HCT116 (cell line): Measurements from ENCODE around the gene SMTNL2. TPM values are rescaled to one million over a fixed set of nuclear protein-coding genes. Genes with fewer than 3 reads are reported as not detected.

Experiments used
- ATAC-seq: fragments of 200-7000 bp; cut with Tn5 transposase; 2 replicates; pipeline ENCODE4 v1.9.1; 2020; ENCODE audit warnings: mild to moderate bottlenecking, moderate library complexity
- BruUV-seq: library from RNA; stranded (reverse); fragments of 400-500 nt; replicated peaks from 2 replicates; lab custom pipeline; 2021; lab: Mats Ljungman, UMichigan
- CTCF ChIA-PET: fragments of 300-600 bp; sonication (Branson Sonifier 250); formaldehyde crosslinking; loops from one replicate; lab custom pipeline; 2021; ENCODE audit warnings: antibody characterized with exemption; lab: Charles Lee
- POLR2A ChIA-PET: fragments of 300-600, 350-600 bp; sonication (Branson Sonifier 250); formaldehyde crosslinking; loops from one replicate; lab custom pipeline; 2021; ENCODE audit warnings: antibody characterized with exemption; lab: Charles Lee
- RAD21 ChIA-PET, 2 experiments: fragments of 300-600 bp; sonication (Branson Sonifier 250); formaldehyde crosslinking; loops; one replicate each; lab custom pipeline; 2023; ENCODE audit warnings: low total read pairs in 2 of 2; ENCODE audit not compliant: uncharacterized antibody in 2 of 2, unreplicated experiment in 2 of 2, low non-redundant PET in 1 of 2; lab: Charles Lee
- DNase-seq: peaks from one replicate; pipeline ENCODE4 v3.0.0-alpha.2; 2010; ENCODE audit warnings: low read depth, low spot score
- H2AFZ ChIP-seq: fragments of 200-600 bp; shearing (Covaris generic), sonication (generic); 2 replicates; pipeline ENCODE4 v1.6.1; 2017; ENCODE audit warnings: low read depth, mixed run types, mixed read lengths, antibody characterized with exemption, low read length; ENCODE audit not compliant: poor library complexity, severe bottlenecking
- H3K27ac ChIP-seq: 2 replicates; pipeline ENCODE4 v1.5.1; 2012; ENCODE audit warnings: low read depth, low read length
- H3K27me3 ChIP-seq: fragments of 200-600 bp; sonication (generic); 2 replicates; pipeline ENCODE4 v1.6.1; 2016; ENCODE audit warnings: mixed run types, low read length, mixed read lengths; ENCODE audit not compliant: insufficient read depth
- H3K36me3 ChIP-seq, 2 experiments: fragments of 200-500 bp in 1 of 2; fragments of 200-600 bp in 1 of 2; sonication (Bioruptor generic) in 1 of 2; sonication (generic) in 1 of 2; 2 replicates each; pipeline versions ENCODE4 v1.5.1 to v1.6.1; 2014 to 2016; ENCODE audit warnings: low read length in 2 of 2, inconsistent platforms in 1 of 2, mixed read lengths in 1 of 2, mixed run types in 1 of 2; ENCODE audit not compliant: insufficient read depth in 2 of 2, control insufficient read depth in 1 of 2
- H3K4me1 ChIP-seq, 2 experiments: fragments of 200-600 bp in 1 of 2; sonication (generic) in 1 of 2; 2 replicates each; pipeline versions ENCODE4 v1.5.1 to v1.6.1; 2012 to 2017; ENCODE audit warnings: low read length in 2 of 2, inconsistent platforms in 1 of 2, mild to moderate bottlenecking in 1 of 2, mixed read lengths in 1 of 2, mixed run types in 1 of 2, moderate library complexity in 1 of 2; ENCODE audit not compliant: insufficient read depth in 2 of 2, control insufficient read depth in 1 of 2
- H3K4me2 ChIP-seq: fragments of 200-600 bp; sonication (generic); 2 replicates; pipeline ENCODE4 v1.6.1; 2017; ENCODE audit warnings: mixed run types, low read length, mixed read lengths
- H3K4me3 ChIP-seq, 2 experiments: fragments of 200-600 bp in 1 of 2; sonication (generic) in 1 of 2; replicated peaks in 1 of 2; 2 replicates each; pipeline ENCODE4 v1.5.1; 2011 to 2016; ENCODE audit warnings: low read length in 2 of 2, control low read depth in 1 of 2, low read depth in 1 of 2, mild to moderate bottlenecking in 1 of 2, mixed read lengths in 1 of 2, mixed run types in 1 of 2
- H3K79me2 ChIP-seq: fragments of 200-600 bp; sonication (generic); 2 replicates; pipeline ENCODE4 v1.6.1; 2017; ENCODE audit warnings: mild to moderate bottlenecking, mixed run types, low read length, moderate library complexity, mixed read lengths; ENCODE audit not compliant: insufficient read depth
- H3K9ac ChIP-seq: fragments of 200-600 bp; sonication (generic); 2 replicates; pipeline ENCODE4 v1.6.1; 2016; ENCODE audit warnings: low read length, mixed read lengths
- H3K9me2 ChIP-seq: fragments of 200-600 bp; sonication (generic), shearing (Covaris generic); 2 replicates; pipeline ENCODE4 v1.6.1; 2017; ENCODE audit warnings: mixed run types, mild to moderate bottlenecking, moderate library complexity; ENCODE audit not compliant: insufficient read depth
- H3K9me3 ChIP-seq, 2 experiments: fragments of 200-500 bp in 1 of 2; fragments of 200-600 bp in 1 of 2; sonication (Bioruptor generic) in 1 of 2; sonication (generic) in 1 of 2; 2 replicates each; pipeline ENCODE4 v1.6.1; 2014 to 2017; ENCODE audit warnings: low read length in 2 of 2, mixed read lengths in 2 of 2, inconsistent platforms in 1 of 2, low read depth in 1 of 2, mild to moderate bottlenecking in 1 of 2, mixed run types in 1 of 2, moderate library complexity in 1 of 2; ENCODE audit not compliant: control insufficient read depth in 1 of 2, insufficient read depth in 1 of 2
- H4K20me1 ChIP-seq: fragments of 200-600 bp; sonication (generic), shearing (Covaris generic); 2 replicates; pipeline ENCODE4 v1.6.1; 2017; ENCODE audit warnings: mixed run types, mild to moderate bottlenecking, moderate library complexity; ENCODE audit not compliant: insufficient read depth
- EZH2 ChIP-seq: fragments of 200-600 bp; sonication (generic); IDR thresholded peaks from 2 replicates; pipeline ENCODE4 v1.6.1; 2017; ENCODE audit warnings: antibody characterized with exemption, mixed run types
- EZH2phosphoT487 ChIP-seq: fragments of 200-600 bp; IDR thresholded peaks from 2 replicates; pipeline ENCODE4 v1.6.1; 2018; ENCODE audit warnings: antibody characterized with exemption, borderline replicate concordance
- POLR2A ChIP-seq: IDR thresholded peaks from 2 replicates; pipeline ENCODE4 v1.7.0; 2011; ENCODE audit warnings: borderline replicate concordance; ENCODE audit not compliant: insufficient read depth, insufficient read length; ENCODE audit errors: extremely low read depth
- POLR2AphosphoS5 ChIP-seq: IDR thresholded peaks from 2 replicates; pipeline ENCODE4 v1.6.1; 2011; ENCODE audit warnings: mild to moderate bottlenecking, low read depth, low read length, moderate library complexity
- intact Hi-C: fragments of 100-400 bp; cut with micrococcal nuclease; formaldehyde crosslinking; loops from 2 replicates; pipeline ENCODE4 v1.10.0; 2022
- total RNA-seq: library from RNA; stranded (reverse); gene quantifications from one replicate; pipeline ENCODE4 v1.2.1, GENCODE V29; 2021; ENCODE audit not compliant: unreplicated experiment
- TF ChIP-seq, protein P1 (sequence below): IDR thresholded peaks from 2 replicates; pipeline ENCODE4 v1.6.1; 2012; ENCODE audit warnings: low read depth

Gene SMTNL2
- total RNA-seq, 1 experiment from 2014 or later, result 2.3 TPM

DNA sequence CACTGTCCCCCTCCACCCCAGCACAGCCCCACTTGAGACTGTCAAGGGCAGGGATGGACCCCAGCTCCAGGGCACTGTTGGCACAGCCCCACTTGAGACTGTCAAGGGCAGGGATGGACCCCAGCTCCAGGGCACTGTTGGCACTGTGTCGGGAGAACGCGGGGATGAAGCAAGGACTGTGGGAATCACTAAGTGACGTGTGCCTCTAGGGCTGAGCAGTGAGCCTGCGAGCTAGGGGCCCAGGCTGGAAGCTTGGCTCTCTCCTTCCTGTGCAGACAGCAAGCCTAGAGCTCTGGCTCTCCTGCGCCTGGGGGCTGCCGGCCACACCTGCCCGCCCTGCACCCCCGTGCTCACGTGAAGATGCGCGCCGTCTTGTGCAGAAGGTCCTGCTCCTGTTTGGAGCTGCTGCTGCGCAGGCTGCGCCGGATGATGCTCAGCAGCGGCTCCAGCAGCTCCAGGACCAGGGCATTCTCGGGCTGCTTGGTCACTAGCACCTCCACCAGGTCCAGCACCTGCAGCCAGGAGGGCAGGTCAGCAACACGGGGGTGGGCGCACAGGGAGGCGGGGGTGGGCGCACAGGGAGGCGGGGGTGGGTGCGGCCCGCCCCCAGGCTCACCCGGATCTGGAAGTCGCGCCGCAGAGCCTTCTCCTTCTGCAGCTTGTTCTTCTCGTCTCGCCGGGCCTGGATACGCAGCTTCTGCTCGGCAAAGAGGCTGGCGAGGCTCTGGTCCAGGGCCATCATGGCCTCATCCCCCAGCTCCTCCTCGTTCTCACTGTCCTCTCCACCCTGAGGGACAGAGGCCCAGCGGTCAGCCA is 40.0 kb upstream of the SMTNL2 start:
- no peaks in the 10 kb centered on the region for H3K27me3 ChIP-seq
- H3K4me1 ChIP-seq, result no peaks in the 10 kb centered on the region
- H3K36me3 ChIP-seq, result peaks cover 37 to 72% of the 10 kb centered on the region in 2 experiments; a peak in 3 of 4 replicates
- intact Hi-C loops, result no loop called here
- no peak overlapping the region for H3K4me2 ChIP-seq
- H4K20me1 ChIP-seq, result peaks cover 3% of the 10 kb centered on the region; the same call in 1 of the 2 replicates
- CTCF ChIA-PET, result no interaction called here
- TF ChIP-seq EZH2phosphoT487, result no peak
- TF ChIP-seq POLR2AphosphoS5, result no peak
- TF ChIP-seq, protein P1, sequence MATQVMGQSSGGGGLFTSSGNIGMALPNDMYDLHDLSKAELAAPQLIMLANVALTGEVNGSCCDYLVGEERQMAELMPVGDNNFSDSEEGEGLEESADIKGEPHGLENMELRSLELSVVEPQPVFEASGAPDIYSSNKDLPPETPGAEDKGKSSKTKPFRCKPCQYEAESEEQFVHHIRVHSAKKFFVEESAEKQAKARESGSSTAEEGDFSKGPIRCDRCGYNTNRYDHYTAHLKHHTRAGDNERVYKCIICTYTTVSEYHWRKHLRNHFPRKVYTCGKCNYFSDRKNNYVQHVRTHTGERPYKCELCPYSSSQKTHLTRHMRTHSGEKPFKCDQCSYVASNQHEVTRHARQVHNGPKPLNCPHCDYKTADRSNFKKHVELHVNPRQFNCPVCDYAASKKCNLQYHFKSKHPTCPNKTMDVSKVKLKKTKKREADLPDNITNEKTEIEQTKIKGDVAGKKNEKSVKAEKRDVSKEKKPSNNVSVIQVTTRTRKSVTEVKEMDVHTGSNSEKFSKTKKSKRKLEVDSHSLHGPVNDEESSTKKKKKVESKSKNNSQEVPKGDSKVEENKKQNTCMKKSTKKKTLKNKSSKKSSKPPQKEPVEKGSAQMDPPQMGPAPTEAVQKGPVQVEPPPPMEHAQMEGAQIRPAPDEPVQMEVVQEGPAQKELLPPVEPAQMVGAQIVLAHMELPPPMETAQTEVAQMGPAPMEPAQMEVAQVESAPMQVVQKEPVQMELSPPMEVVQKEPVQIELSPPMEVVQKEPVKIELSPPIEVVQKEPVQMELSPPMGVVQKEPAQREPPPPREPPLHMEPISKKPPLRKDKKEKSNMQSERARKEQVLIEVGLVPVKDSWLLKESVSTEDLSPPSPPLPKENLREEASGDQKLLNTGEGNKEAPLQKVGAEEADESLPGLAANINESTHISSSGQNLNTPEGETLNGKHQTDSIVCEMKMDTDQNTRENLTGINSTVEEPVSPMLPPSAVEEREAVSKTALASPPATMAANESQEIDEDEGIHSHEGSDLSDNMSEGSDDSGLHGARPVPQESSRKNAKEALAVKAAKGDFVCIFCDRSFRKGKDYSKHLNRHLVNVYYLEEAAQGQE, result no peak
- no peak for TF ChIP-seq EZH2
- peaks cover 36% of the 10 kb centered on the region for H3K79me2 ChIP-seq
- no TSS peak for BruUV-seq
- no peak overlapping the region for H3K4me3 ChIP-seq
- RAD21 ChIA-PET, result no interaction called here
- POLR2A ChIA-PET, result no interaction called here
- H3K27ac ChIP-seq, result no peak overlapping the region
- ATAC-seq (no peak), DNase-seq (no peak)
- no peaks in the 10 kb centered on the region for H3K9me2 ChIP-seq
- H3K9ac ChIP-seq, result no peak overlapping the region
- no peak overlapping the region for H2AFZ ChIP-seq
- H3K9me3 ChIP-seq, result no peaks in the 10 kb centered on the region

DNA sequence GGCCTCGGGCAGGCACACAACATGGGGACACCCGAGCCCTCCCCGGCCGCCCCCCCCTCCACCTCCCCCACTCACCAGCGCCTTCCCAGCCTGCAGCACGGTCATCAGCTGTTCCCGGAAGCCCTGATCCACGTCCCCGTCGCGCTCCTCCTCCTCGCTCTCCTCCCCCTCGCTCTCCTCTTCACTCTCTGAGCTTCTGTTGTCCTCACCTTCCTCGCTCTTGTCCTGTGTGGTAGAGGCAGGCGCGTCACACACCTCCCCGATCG is 39.4 kb upstream of the SMTNL2 start:
- intact Hi-C loops, result no loop called here
- Histone ChIP-seq H3K27me3 (no peaks in the 10 kb centered on the region), H3K9me3 (no peaks in the 10 kb centered on the region), H3K79me2 (peaks cover 41% of the 10 kb centered on the region), H3K27ac (no peak overlapping the region), H4K20me1 (peaks cover 3% of the 10 kb centered on the region; the same call in 1 of the 2 replicates), H3K9ac (no peak overlapping the region), H3K9me2 (no peaks in the 10 kb centered on the region), H3K4me3 (no peak overlapping the region), H3K4me1 (no peaks in the 10 kb centered on the region), H3K36me3 (peaks cover 41 to 72% of the 10 kb centered on the region in 2 experiments; a peak in 3 of 4 replicates), H3K4me2 (no peak overlapping the region), H2AFZ (no peak overlapping the region)
- POLR2A ChIA-PET, result no interaction called here
- ATAC-seq (no peak), DNase-seq (no peak)
- TSS peak; percentile 14 for BruUV-seq
- no peak for TF ChIP-seq POLR2A
- CTCF ChIA-PET, result no interaction called here
- RAD21 ChIA-PET, result no interaction called here
